Measurements from ENCODE around the gene ADGRG2.

The ADGRG2 gene

GRCh38 chrX:18955676-18956075 is 166.6 kb downstream of the ADGRG2 start:
- no peak for DNase-seq (ENCODE audit: low read depth)

DNA sequence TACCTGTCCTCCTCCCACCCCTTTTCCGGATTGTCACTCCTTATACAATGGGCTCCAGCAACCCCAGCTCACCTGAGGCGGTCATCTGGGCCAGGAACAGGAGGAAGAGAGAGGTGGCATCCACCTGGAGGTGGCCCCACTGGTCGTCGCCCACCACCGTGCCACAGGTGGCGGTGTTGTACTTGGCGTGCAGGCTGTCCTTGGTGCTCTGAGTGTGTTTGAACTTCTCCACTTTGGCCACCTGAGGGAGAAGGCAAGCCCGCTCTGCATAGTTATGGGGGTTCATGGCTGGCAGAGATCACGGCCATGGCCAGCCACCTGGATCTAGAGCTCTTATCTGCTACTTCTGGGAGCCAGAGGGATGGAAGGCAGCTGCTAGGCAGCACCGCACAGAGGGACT is 171.2 kb downstream of the ADGRG2 start:
- no peak for DNase-seq (ENCODE audit: low read depth)

DNA sequence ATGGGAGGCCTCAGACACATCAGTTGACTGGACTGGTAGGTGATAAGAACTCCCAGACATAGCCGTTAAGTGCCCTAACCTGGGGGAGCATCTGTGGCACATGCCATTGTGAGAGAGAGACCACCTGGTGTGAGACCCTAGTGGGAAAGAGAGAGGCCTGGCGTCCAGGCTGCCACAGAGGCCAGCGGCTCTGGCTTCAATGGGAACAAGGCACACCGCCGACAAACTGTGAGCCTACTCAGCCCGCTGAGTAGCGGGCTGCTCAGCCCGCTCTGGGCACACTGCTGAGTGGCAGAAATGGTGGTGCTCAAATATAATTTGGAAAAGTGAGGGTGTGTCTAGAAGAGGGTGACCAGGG is 172.3 kb downstream of the ADGRG2 start:
- DNase-seq (ENCODE audit: low read depth), result no peak

- no peak for DNase-seq (ENCODE audit: low read depth)
Measured at GRCh38 chrX:18949291-18949943, 172.9 kb downstream of the ADGRG2 start.

DNA sequence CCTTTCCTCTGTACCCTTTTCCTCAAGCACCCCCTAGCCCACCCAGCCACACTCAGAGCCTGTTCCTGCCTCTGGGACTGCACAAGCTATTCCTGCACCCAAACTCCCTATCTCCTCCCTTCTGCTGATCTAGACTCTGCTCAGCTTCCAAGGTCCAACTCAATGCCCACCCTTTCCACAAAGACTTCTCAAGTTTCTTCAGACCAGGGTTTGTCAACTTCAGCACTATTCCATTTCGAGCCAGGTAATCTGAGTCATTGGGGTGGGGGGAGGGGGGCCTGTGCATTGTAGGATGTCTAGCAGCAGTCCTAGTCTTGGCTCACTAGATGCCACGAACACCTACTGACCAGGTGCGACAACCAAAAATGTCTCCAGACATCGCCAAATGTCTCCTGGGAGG is 175.7 kb downstream of the ADGRG2 start:
- DNase-seq (ENCODE audit: low read depth), result no peak

GRCh38 chrX:18946157-18946556 is 176.1 kb downstream of the ADGRG2 start:
- no peak for DNase-seq (ENCODE audit: low read depth)

DNA sequence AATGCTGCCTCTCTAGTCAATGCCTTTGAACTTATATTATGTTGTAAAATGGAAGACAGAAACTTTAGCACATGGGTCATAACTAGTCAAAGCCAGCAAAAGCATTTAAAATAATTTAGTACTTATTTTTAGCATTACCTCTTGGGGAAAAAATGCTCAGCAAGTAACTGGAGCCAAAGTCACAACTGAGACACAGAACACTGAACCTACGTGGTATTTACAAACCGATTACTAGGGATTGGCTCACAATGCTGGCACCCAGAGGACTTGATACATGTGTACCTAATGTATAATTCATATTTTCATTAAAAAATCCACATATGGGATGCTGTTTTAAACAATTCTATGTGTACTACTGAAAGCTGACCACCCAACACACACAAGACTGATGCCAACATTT is 176.8 kb downstream of the ADGRG2 start:
- DNase-seq (ENCODE audit: low read depth), result no peak

DNA sequence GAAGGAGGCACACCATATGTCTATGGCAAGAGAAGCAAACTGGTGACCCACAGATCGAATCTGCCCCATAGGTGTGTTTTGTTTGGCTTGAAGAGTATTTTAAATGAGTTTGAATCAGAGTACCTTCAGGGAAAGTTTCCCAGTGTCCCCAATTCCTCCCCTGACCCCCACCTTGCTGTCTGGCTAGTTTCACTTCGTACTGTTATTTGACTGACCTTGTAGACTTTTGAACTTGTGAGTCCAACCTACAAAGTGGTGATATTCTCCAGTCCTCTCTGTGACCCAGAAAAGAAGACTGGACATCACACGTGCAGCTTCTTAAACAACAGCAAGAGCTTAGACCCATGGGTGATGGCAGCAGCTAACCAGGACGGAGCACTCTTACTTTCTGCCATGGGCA is 177.8 kb downstream of the ADGRG2 start:
- no peak for DNase-seq (ENCODE audit: low read depth)

- no peak for DNase-seq (ENCODE audit: low read depth)
Measured at GRCh38 chrX:18941896-18942295, 180.4 kb downstream of the ADGRG2 start.

Measured in stimulated activated CD8-positive, alpha-beta memory T cell treated with anti-CD3 and anti-CD28 coated beads, Interleukin-15, amount 100 ng/mL, for 24 hours (primary cell).